MG63 (cell line): Measurements from ENCODE around the gene GLYAT. TPM values are rescaled to one million over a fixed set of nuclear protein-coding genes. Genes with fewer than 3 reads are reported as not detected.
"Not testable (repeated sequence)": the region's sequence is repeated elsewhere in the genome, so short reads cannot be mapped to it uniquely, and the experiment has no call there.

Experiments used
- DNase-seq: peaks from one replicate; pipeline ENCODE4 v3.0.0-alpha.2; 2020
- H3K27me3 ChIP-seq: fragments of 250-450 bp; sonication (Bioruptor Pico); 2 replicates; pipeline ENCODE4 v1.5.1; 2020; ENCODE audit warnings: mild to moderate bottlenecking, moderate library complexity
- H3K36me3 ChIP-seq: fragments of 250-450 bp; sonication (Bioruptor Pico); 2 replicates; pipeline ENCODE4 v1.5.1; 2020; ENCODE audit warnings: mild to moderate bottlenecking, moderate library complexity
- H3K4me3 ChIP-seq: fragments of 250-450 bp; sonication (Bioruptor Pico); 2 replicates; pipeline ENCODE4 v1.5.1; 2020; ENCODE audit warnings: mild to moderate bottlenecking, moderate library complexity
- H3K9me3 ChIP-seq: fragments of 250-450 bp; sonication (Bioruptor Pico); 2 replicates; pipeline ENCODE4 v1.5.1; 2020; ENCODE audit warnings: mild to moderate bottlenecking, moderate library complexity
- total RNA-seq: library from RNA; depleted of rRNA; stranded (reverse); fragments of >200 nt; shearing (Covaris generic); gene quantifications from 2 replicates; pipeline ENCODE4 v1.2.3, GENCODE V29; 2014; ENCODE audit warnings: low replicate concordance

Gene GLYAT
- total RNA-seq, 1 experiment from 2014 or later: not detected

- DNase-seq: no peak
- H3K4me3 ChIP-seq: no peak overlapping the region
- no peaks in the 10 kb centered on the region for H3K9me3 ChIP-seq
- no peaks in the 10 kb centered on the region for H3K27me3 ChIP-seq
- no peaks in the 10 kb centered on the region for H3K36me3 ChIP-seq
Measured at GRCh38 chr11:58712531-58712930, 19.2 kb downstream of the GLYAT start.

- no peaks in the 10 kb centered on the region for H3K36me3 ChIP-seq
- DNase-seq: no peak
- H3K9me3 ChIP-seq: no peaks in the 10 kb centered on the region
- no peaks in the 10 kb centered on the region for H3K27me3 ChIP-seq
- no peak overlapping the region for H3K4me3 ChIP-seq
Measured at GRCh38 chr11:58711832-58712231, 19.9 kb downstream of the GLYAT start.

- no peaks in the 10 kb centered on the region for H3K27me3 ChIP-seq
- no peaks in the 10 kb centered on the region for H3K36me3 ChIP-seq
- no peaks in the 10 kb centered on the region for H3K9me3 ChIP-seq
- H3K4me3 ChIP-seq: no peak overlapping the region
- no peak for DNase-seq
Measured at GRCh38 chr11:58707767-58708166, 24.0 kb downstream of the GLYAT start.

GRCh38 chr11:58696825-58697224 is 34.9 kb downstream of the GLYAT start:
- DNase-seq, H3K27me3 ChIP-seq: not testable (repeated sequence)

GRCh38 chr11:58693026-58693425 is 38.7 kb downstream of the GLYAT start:
- H3K36me3 ChIP-seq: no peaks in the 10 kb centered on the region
- no peak overlapping the region for H3K4me3 ChIP-seq
- DNase-seq: no peak
- H3K27me3 ChIP-seq: no peaks in the 10 kb centered on the region
- H3K9me3 ChIP-seq: no peaks in the 10 kb centered on the region

More at GRCh38 chr11:58696825-58697224, 34.9 kb downstream of the GLYAT start:
- H3K4me3 ChIP-seq, H3K36me3 ChIP-seq, H3K9me3 ChIP-seq: not testable (repeated sequence)

- Histone ChIP-seq H3K36me3 (no peaks in the 10 kb centered on the region), H3K4me3 (no peak overlapping the region), H3K9me3 (no peaks in the 10 kb centered on the region), H3K27me3 (no peaks in the 10 kb centered on the region)
- no peak for DNase-seq
Measured at GRCh38 chr11:58691675-58692074, 40.1 kb downstream of the GLYAT start.

- DNase-seq: peak; percentile 6
Measured at GRCh38 chr11:58688789-58689503, 42.8 kb downstream of the GLYAT start.

GRCh38 chr11:58685973-58686722 is 45.6 kb downstream of the GLYAT start:
- no peaks in the 10 kb centered on the region for H3K27me3 ChIP-seq
- H3K4me3 ChIP-seq: no peak overlapping the region
- no peak for DNase-seq
- no peaks in the 10 kb centered on the region for H3K9me3 ChIP-seq
- no peaks in the 10 kb centered on the region for H3K36me3 ChIP-seq

More at GRCh38 chr11:58688789-58689503, 42.8 kb downstream of the GLYAT start:
- Histone ChIP-seq H3K27me3 (no peaks in the 10 kb centered on the region), H3K4me3 (no peak overlapping the region), H3K9me3 (no peaks in the 10 kb centered on the region), H3K36me3 (no peaks in the 10 kb centered on the region)

- not testable (repeated sequence) for H3K9me3 ChIP-seq, H3K36me3 ChIP-seq, H3K27me3 ChIP-seq, H3K4me3 ChIP-seq, DNase-seq
Measured at GRCh38 chr11:58682660-58683059, 49.1 kb downstream of the GLYAT start.

GRCh38 chr11:58677536-58677935 is 54.2 kb downstream of the GLYAT start:
- H3K27me3 ChIP-seq: not testable (repeated sequence)

GRCh38 chr11:58676563-58677135 is 55.1 kb downstream of the GLYAT start:
- no peak overlapping the region for H3K4me3 ChIP-seq
- peaks cover 6% of the 10 kb centered on the region; the same call in 1 of the 2 replicates for H3K27me3 ChIP-seq
- H3K36me3 ChIP-seq: no peaks in the 10 kb centered on the region
- H3K9me3 ChIP-seq: no peaks in the 10 kb centered on the region
- DNase-seq: no peak

More at GRCh38 chr11:58677536-58677935, 54.2 kb downstream of the GLYAT start:
- not testable (repeated sequence) for DNase-seq, H3K36me3 ChIP-seq, H3K4me3 ChIP-seq, H3K9me3 ChIP-seq

- no peak overlapping the region for H3K4me3 ChIP-seq
- DNase-seq: peak; percentile 60
- H3K9me3 ChIP-seq: no peaks in the 10 kb centered on the region
- no peaks in the 10 kb centered on the region for H3K36me3 ChIP-seq
- H3K27me3 ChIP-seq: peaks cover 6% of the 10 kb centered on the region; the same call in 1 of the 2 replicates
Measured at GRCh38 chr11:58675334-58676155, 56.2 kb downstream of the GLYAT start.

GRCh38 chr11:58674609-58675008 is 57.1 kb downstream of the GLYAT start:
- H3K27me3 ChIP-seq: peaks cover 6% of the 10 kb centered on the region; the same call in 1 of the 2 replicates
- H3K36me3 ChIP-seq: no peaks in the 10 kb centered on the region
- no peak overlapping the region for H3K4me3 ChIP-seq
- H3K9me3 ChIP-seq: no peaks in the 10 kb centered on the region
- no peak for DNase-seq

GRCh38 chr11:58671983-58672633 is 59.6 kb downstream of the GLYAT start:
- no peak for DNase-seq
- H3K27me3 ChIP-seq: peaks cover 4% of the 10 kb centered on the region; the same call in 1 of the 2 replicates
- H3K36me3 ChIP-seq: no peaks in the 10 kb centered on the region
- no peak overlapping the region for H3K4me3 ChIP-seq
- H3K9me3 ChIP-seq: no peaks in the 10 kb centered on the region

GRCh38 chr11:58659910-58660570 is 71.7 kb downstream of the GLYAT start:
- no peaks in the 10 kb centered on the region for H3K27me3 ChIP-seq
- H3K4me3 ChIP-seq: no peak overlapping the region
- H3K36me3 ChIP-seq: no peaks in the 10 kb centered on the region
- DNase-seq: no peak
- no peaks in the 10 kb centered on the region for H3K9me3 ChIP-seq

GRCh38 chr11:58659404-58659803 is 72.3 kb downstream of the GLYAT start:
- H3K4me3 ChIP-seq: no peak overlapping the region
- no peaks in the 10 kb centered on the region for H3K36me3 ChIP-seq
- no peaks in the 10 kb centered on the region for H3K27me3 ChIP-seq
- no peaks in the 10 kb centered on the region for H3K9me3 ChIP-seq
- DNase-seq: no peak
